Endothelial cell of umbilical vein (primary cell): ENCODE data around the gene KIF25. TPM values are rescaled to one million over a fixed set of nuclear protein-coding genes. Genes with fewer than 3 reads are reported as not detected.

Source experiments
- BruUV-seq: library from RNA; stranded (reverse); fragments of 400-500 nt; replicated peaks from 2 replicates; lab custom pipeline; 2021; lab: Mats Ljungman, UMichigan
- CTCF ChIA-PET: fragments of 300-600, 350-600 bp; sonication (Branson Sonifier 250); formaldehyde crosslinking; loops from one replicate; lab custom pipeline; 2021; ENCODE audit warnings: antibody characterized with exemption, inconsistent platforms; lab: Charles Lee
- POLR2A ChIA-PET: fragments of 300-600, 350-600 bp; sonication (Branson Sonifier 250); formaldehyde crosslinking; loops from one replicate; lab custom pipeline; 2021; ENCODE audit warnings: antibody characterized with exemption, inconsistent platforms; lab: Charles Lee
- DNase-seq: peaks from one replicate; pipeline ENCODE4 v3.0.0-alpha.2; 2011; ENCODE audit warnings: low read depth, low spot score
- FAIRE-seq: peaks from 2 replicates; lab custom pipeline; 2011; peaks lifted over from hg19 to GRCh38; lab: Jason Lieb, UNC
- H2AFZ ChIP-seq: 2 replicates; pipeline ENCODE4 v1.6.0; 2012; ENCODE audit warnings: low read depth, low read length, control low read depth, inconsistent platforms
- H3K27ac ChIP-seq: 2 replicates; pipeline ENCODE4 v1.5.1; 2011; ENCODE audit warnings: low read depth, mild to moderate bottlenecking, control low read depth, low read length, moderate library complexity; ENCODE audit not compliant: insufficient read depth
- H3K27me3 ChIP-seq, 2 experiments: 2 replicates each; pipeline versions ENCODE4 v1.6.0 to v1.6.1; 2011; ENCODE audit warnings: low read length in 2 of 2, mixed read lengths in 1 of 2; ENCODE audit not compliant: control insufficient read depth in 2 of 2, insufficient read depth in 2 of 2
- H3K36me3 ChIP-seq, 2 experiments: 2 replicates in 1 of 2; 3 replicates in 1 of 2; pipeline ENCODE4 v1.5.1; 2011; ENCODE audit warnings: low read length in 2 of 2, mild to moderate bottlenecking in 1 of 2, moderate library complexity in 1 of 2; ENCODE audit not compliant: control insufficient read depth in 2 of 2, insufficient read depth in 2 of 2; ENCODE audit errors: extremely low read depth in 1 of 2
- H3K4me1 ChIP-seq: 3 replicates; pipeline ENCODE4 v1.5.1; 2011; ENCODE audit warnings: mild to moderate bottlenecking, low read length; ENCODE audit not compliant: control insufficient read depth, insufficient read depth; ENCODE audit errors: extremely low read depth
- H3K4me2 ChIP-seq: 2 replicates; pipeline ENCODE4 v1.6.1; 2011; ENCODE audit warnings: low read length, control low read depth, mixed read lengths; ENCODE audit not compliant: insufficient read depth
- H3K4me3 ChIP-seq, 3 experiments: fragments of 200-600 bp in 1 of 3; sonication (generic), shearing (Covaris generic) in 1 of 3; replicated peaks in 1 of 3; 2 replicates each; pipeline ENCODE4 v1.5.1; 2011 to 2016; ENCODE audit warnings: control low read depth in 3 of 3, low read length in 3 of 3, mild to moderate bottlenecking in 2 of 3, inconsistent platforms in 1 of 3, low read depth in 1 of 3, moderate library complexity in 1 of 3; ENCODE audit not compliant: insufficient read depth in 1 of 3
- H3K79me2 ChIP-seq: 2 replicates; pipeline ENCODE4 v1.6.0; 2012; ENCODE audit warnings: low read length, inconsistent platforms; ENCODE audit not compliant: control insufficient read depth, insufficient read depth
- H3K9ac ChIP-seq: replicated peaks from 2 replicates; pipeline ENCODE3; 2011; ENCODE audit warnings: low read length, control low read depth; ENCODE audit not compliant: insufficient read depth; ENCODE audit errors: extremely low read depth
- H3K9me1 ChIP-seq: replicated peaks from 3 replicates; pipeline ENCODE4 v1.6.0; 2011; ENCODE audit warnings: mild to moderate bottlenecking, low read length; ENCODE audit not compliant: control insufficient read depth, insufficient read depth; ENCODE audit errors: extremely low read depth
- H3K9me3 ChIP-seq: replicated peaks from 2 replicates; pipeline ENCODE4 v1.5.1; 2012; ENCODE audit warnings: low read length, inconsistent platforms; ENCODE audit not compliant: control insufficient read depth, insufficient read depth
- H4K20me1 ChIP-seq: replicated peaks from 2 replicates; pipeline ENCODE3; 2011; ENCODE audit warnings: mild to moderate bottlenecking, low read length; ENCODE audit not compliant: control insufficient read depth, insufficient read depth; ENCODE audit errors: extremely low read depth
- CTCF ChIP-seq, 2 donors: IDR thresholded peaks; 1 replicate in 1 of 2; 2 replicates in 1 of 2; pipeline ENCODE4 v1.5.1; 2011; ENCODE audit warnings: low read length in 2 of 2, mild to moderate bottlenecking in 2 of 2, moderate library complexity in 2 of 2, control low read depth in 1 of 2, inconsistent platforms in 1 of 2, low read depth in 1 of 2; ENCODE audit not compliant: insufficient read depth in 1 of 2; ENCODE audit errors: extremely low read depth in 1 of 2
- EZH2 ChIP-seq: IDR thresholded peaks from 2 replicates; pipeline ENCODE4 v1.6.1; 2012; ENCODE audit warnings: borderline replicate concordance, low read depth, mild to moderate bottlenecking, moderate library complexity, low read length, inconsistent platforms; ENCODE audit not compliant: severe bottlenecking
- FOS ChIP-seq: IDR thresholded peaks from 2 replicates; pipeline ENCODE4 v1.6.1; 2011; ENCODE audit warnings: mild to moderate bottlenecking, low read length, moderate library complexity, borderline replicate concordance; ENCODE audit not compliant: insufficient read depth
- GATA2 ChIP-seq: IDR thresholded peaks from 2 replicates; pipeline ENCODE4 v1.7.0; 2011; ENCODE audit warnings: low read depth, mild to moderate bottlenecking, moderate library complexity, mixed read lengths, low read length; ENCODE audit not compliant: insufficient read length, insufficient read depth
- JUN ChIP-seq: IDR thresholded peaks from 2 replicates; pipeline ENCODE4 v1.6.1; 2011; ENCODE audit warnings: borderline replicate concordance, low read depth; ENCODE audit not compliant: insufficient read length, insufficient read depth
- MYC ChIP-seq: IDR thresholded peaks from one replicate; pipeline ENCODE4 v1.6.1; 2011; ENCODE audit warnings: mild to moderate bottlenecking, low read depth, low read length
- POLR2A ChIP-seq: IDR thresholded peaks from 2 replicates; pipeline ENCODE4 v1.6.1; 2012; ENCODE audit warnings: low read depth, mild to moderate bottlenecking, control low read depth, low read length
- POLR2AphosphoS5 ChIP-seq: IDR thresholded peaks from 2 replicates; pipeline ENCODE4 v1.6.1; 2012; ENCODE audit warnings: low read depth, mild to moderate bottlenecking, control low read depth, low read length, moderate library complexity; ENCODE audit not compliant: insufficient read depth
- dilution Hi-C: fragments of 300-500 bp; cut with MboI; formaldehyde crosslinking; loops from one replicate; pipeline ENCODE4 v1.15.0; 2019; ENCODE audit warnings: low sequenced_read_pairs; ENCODE audit not compliant: extremely low pct_ligation_motif_present
- intact Hi-C: fragments of 100-400 bp; cut with micrococcal nuclease; formaldehyde crosslinking; loops from one replicate; pipeline ENCODE4 v1.10.0; 2022
- polyA plus RNA-seq, 4 experiments: library from polyadenylated mRNA; depleted of rRNA in 3 of 4; stranded (reverse) in 3 of 4; unstranded in 1 of 4; fragments of >200 nt; gene quantifications; 2 replicates each; pipeline versions ENCODE4 v1.2.1 to v1.2.3, GENCODE V29; 2011 to 2012; ENCODE audit warnings: missing spikeins in 1 of 4
- total RNA-seq: library from RNA; stranded (reverse); gene quantifications from 2 replicates; pipeline ENCODE4 v1.2.3, GENCODE V29; 2021

Gene KIF25
- total and polyA plus RNA-seq, 2 donors (not counting 3 experiments of a cell fraction or from before 2014, with no cell fraction given) = not detected

- TF ChIP-seq GATA2 (no peak), JUN (no peak)
- H3K9me3 ChIP-seq = no peaks in the 10 kb centered on the region
- no peaks in the 10 kb centered on the region for H3K9me1 ChIP-seq
- no peaks in the 10 kb centered on the region for H3K79me2 ChIP-seq
- H3K4me2 ChIP-seq = no peak overlapping the region
- FAIRE-seq (no peak), DNase-seq (no peak)
- no peak overlapping the region for H3K4me3 ChIP-seq
- ChIA-PET CTCF (no interaction called here), POLR2A (no interaction called here)
- dilution Hi-C loops (no loop called here), intact Hi-C loops (no loop called here)
- H3K4me1 ChIP-seq = no peaks in the 10 kb centered on the region
- no peaks in the 10 kb centered on the region for H3K36me3 ChIP-seq
- no TSS peak for BruUV-seq
- H3K9ac ChIP-seq = no peak overlapping the region
- H3K27me3 ChIP-seq = no peaks in the 10 kb centered on the region
- no peak overlapping the region for H3K27ac ChIP-seq
- no peaks in the 10 kb centered on the region for H4K20me1 ChIP-seq
- H2AFZ ChIP-seq = no peak overlapping the region
These were observed 95.6 kb downstream of the KIF25 start for GRCh38 chr6:168093071-168093505.

- POLR2A ChIA-PET = no interaction called here
- H3K27me3 ChIP-seq = no peaks in the 10 kb centered on the region
- no peaks in the 10 kb centered on the region for H3K9me3 ChIP-seq
- H3K9me1 ChIP-seq = no peaks in the 10 kb centered on the region
- H3K79me2 ChIP-seq = no peaks in the 10 kb centered on the region
- no peak overlapping the region for H2AFZ ChIP-seq
- FAIRE-seq = no peak
- dilution Hi-C loops = no loop called here
- H3K4me3 ChIP-seq = no peak overlapping the region
- CTCF ChIA-PET = no interaction called here
- intact Hi-C loops = no loop called here
- no peak for DNase-seq
- no peaks in the 10 kb centered on the region for H4K20me1 ChIP-seq
- no peaks in the 10 kb centered on the region for H3K36me3 ChIP-seq
- no peak overlapping the region for H3K27ac ChIP-seq
- no peak overlapping the region for H3K4me2 ChIP-seq
- TF ChIP-seq POLR2A = no peak
- TF ChIP-seq CTCF (IDR thresholded peaks at IDR 0.05; ENCODE audit: extremely low read depth in 1 of 2, insufficient read depth in 1 of 2, low read depth in 1 of 2, low read length in 2 of 2) = no peak
- TF ChIP-seq MYC = no peak
- no peak for TF ChIP-seq EZH2
- TF ChIP-seq FOS = no peak
- TF ChIP-seq POLR2AphosphoS5 = no peak
- TF ChIP-seq JUN = no peak
- H3K9ac ChIP-seq = no peak overlapping the region
- BruUV-seq = no TSS peak
- H3K4me1 ChIP-seq = no peaks in the 10 kb centered on the region
These were observed 96.2 kb downstream of the KIF25 start for GRCh38 chr6:168093634-168094033.
